H1 (cell line): ENCODE measurements around the gene EFR3B. TPM values are rescaled to one million over a fixed set of nuclear protein-coding genes. Genes with fewer than 3 reads are reported as not detected.

Source experiments
- CTCF ChIA-PET: fragments of 300-600 bp; sonication (Branson Sonifier 250); formaldehyde crosslinking; loops from one replicate; lab custom pipeline; 2021; ENCODE audit not compliant: partially characterized antibody; lab: Charles Lee
- POLR2A ChIA-PET: fragments of 300-600 bp; sonication (Branson Sonifier 250); formaldehyde crosslinking; loops from one replicate; lab custom pipeline; 2021; ENCODE audit warnings: inconsistent platforms; ENCODE audit not compliant: partially characterized antibody; lab: Charles Lee
- DNase-seq, 2 experiments: peaks; one replicate each; pipeline versions ENCODE4 v3.0.0 to v3.0.0-alpha.2; 2010 to 2022; ENCODE audit warnings: low spot score in 2 of 2, low read depth in 1 of 2, mixed read lengths in 1 of 2
- FAIRE-seq: peaks from 2 replicates; lab custom pipeline; 2011; peaks lifted over from hg19 to GRCh38; lab: Jason Lieb, UNC
- H2AFZ ChIP-seq: 2 replicates; pipeline ENCODE4 v1.8.1; 2012; ENCODE audit warnings: low read length, inconsistent platforms
- H2AK5ac ChIP-seq: 2 replicates; pipeline ENCODE4 v1.6.1; 2013; ENCODE audit warnings: low read depth, low read length
- H2BK120ac ChIP-seq: replicated peaks from 2 replicates; pipeline ENCODE3; 2013; ENCODE audit warnings: low read depth, low read length, inconsistent platforms
- H2BK12ac ChIP-seq: 2 replicates; pipeline ENCODE4 v1.6.1; 2013; ENCODE audit warnings: low read depth, low read length
- H2BK15ac ChIP-seq: 2 replicates; pipeline ENCODE4 v1.6.1; 2013; ENCODE audit warnings: low read length
- H2BK20ac ChIP-seq: 2 replicates; pipeline ENCODE4 v1.6.1; 2013; ENCODE audit warnings: low read length
- H2BK5ac ChIP-seq: 2 replicates; pipeline ENCODE4 v1.6.1; 2013; ENCODE audit warnings: low read depth, low read length
- H3K14ac ChIP-seq: 2 replicates; pipeline ENCODE4 v1.6.1; 2013; ENCODE audit warnings: inconsistent platforms; ENCODE audit not compliant: insufficient read length
- H3K18ac ChIP-seq: 2 replicates; pipeline ENCODE4 v1.6.1; 2013; ENCODE audit warnings: low read length; ENCODE audit errors: extremely low read depth
- H3K23ac ChIP-seq: 2 replicates; pipeline ENCODE4 v1.6.1; 2013; ENCODE audit warnings: inconsistent platforms; ENCODE audit not compliant: insufficient read length
- H3K23me2 ChIP-seq: 2 replicates; pipeline ENCODE4 v1.6.1; 2013; ENCODE audit warnings: low read depth, low read length
- H3K27ac ChIP-seq: 2 replicates; pipeline ENCODE4 v1.6.1; 2011; ENCODE audit warnings: low read depth, low read length, inconsistent platforms
- H3K27me3 ChIP-seq, 4 experiments: replicated peaks in 1 of 4; 1 replicate in 1 of 4; 2 replicates in 3 of 4; pipeline versions ENCODE4 v1.6.1 to v1.8.1; 2011 to 2013; ENCODE audit warnings: low read length in 3 of 4, mild to moderate bottlenecking in 3 of 4, inconsistent platforms in 2 of 4, mixed read lengths in 2 of 4, moderate library complexity in 1 of 4; ENCODE audit not compliant: control insufficient read depth in 3 of 4, insufficient read depth in 3 of 4; ENCODE audit errors: extremely low read depth in 1 of 4
- H3K36me3 ChIP-seq, 4 experiments: 2 replicates each; pipeline versions ENCODE4 v1.6.1 to v1.8.1; 2011 to 2013; ENCODE audit warnings: mild to moderate bottlenecking in 4 of 4, low read length in 3 of 4, moderate library complexity in 2 of 4, control low read depth in 1 of 4, inconsistent platforms in 1 of 4; ENCODE audit not compliant: insufficient read depth in 4 of 4, control insufficient read depth in 2 of 4
- H3K4ac ChIP-seq: replicated peaks from 2 replicates; pipeline ENCODE3; 2013; ENCODE audit warnings: low read length, low read depth, mixed read lengths, inconsistent platforms; ENCODE audit not compliant: insufficient read length
- H3K4me1 ChIP-seq, 4 experiments: replicated peaks in 1 of 4; 1 replicate in 1 of 4; 2 replicates in 3 of 4; pipeline versions ENCODE4 v1.6.1 to v1.8.1; 2011 to 2013; ENCODE audit warnings: low read length in 3 of 4, inconsistent platforms in 2 of 4, mixed read lengths in 1 of 4; ENCODE audit not compliant: insufficient read depth in 4 of 4, control insufficient read depth in 3 of 4
- H3K4me2 ChIP-seq, 2 experiments: 2 replicates each; pipeline versions ENCODE4 v1.6.1 to v1.8.1; 2011 to 2013; ENCODE audit warnings: low read depth in 2 of 2, low read length in 2 of 2, control low read depth in 1 of 2, inconsistent platforms in 1 of 2, mild to moderate bottlenecking in 1 of 2; ENCODE audit not compliant: insufficient read depth in 1 of 2
- H3K4me3 ChIP-seq, 4 experiments: fragments of 200-600, 300-600 bp in 1 of 4; sonication (generic), shearing (Covaris generic), sonication (Bioruptor Twin) in 1 of 4; 2 replicates each; pipeline versions ENCODE4 v1.5.1 to v1.8.1; 2011 to 2016; ENCODE audit warnings: low read length in 4 of 4, low read depth in 3 of 4, control low read depth in 2 of 4, inconsistent platforms in 2 of 4, mild to moderate bottlenecking in 2 of 4, mixed read lengths in 1 of 4, moderate library complexity in 1 of 4; ENCODE audit not compliant: insufficient read depth in 2 of 4; ENCODE audit errors: extremely low read depth in 1 of 4
- H3K56ac ChIP-seq: replicated peaks from 2 replicates; pipeline ENCODE3; 2013; ENCODE audit warnings: low read depth, mild to moderate bottlenecking, mixed read lengths, low read length, inconsistent platforms; ENCODE audit not compliant: insufficient read length
- H3K79me1 ChIP-seq: 2 replicates; pipeline ENCODE4 v1.6.1; 2013; ENCODE audit warnings: low read depth, low read length, control low read depth
- H3K79me2 ChIP-seq, 2 experiments: 2 replicates each; pipeline versions ENCODE4 v1.6.1 to v1.8.1; 2012 to 2013; ENCODE audit warnings: low read length in 2 of 2, mild to moderate bottlenecking in 2 of 2, inconsistent platforms in 1 of 2; ENCODE audit not compliant: insufficient read depth in 2 of 2, control insufficient read depth in 1 of 2
- H3K9ac ChIP-seq, 4 experiments: replicated peaks in 1 of 4; 1 replicate in 1 of 4; 2 replicates in 3 of 4; pipeline versions ENCODE4 v1.6.1 to v1.8.1; 2011 to 2013; ENCODE audit warnings: low read depth in 3 of 4, low read length in 3 of 4, control low read depth in 2 of 4, mild to moderate bottlenecking in 2 of 4, moderate library complexity in 2 of 4, inconsistent platforms in 1 of 4; ENCODE audit errors: extremely low read depth in 1 of 4
- H3K9me3 ChIP-seq, 2 experiments: 2 replicates each; pipeline versions ENCODE4 v1.6.1 to v1.8.1; 2012 to 2013; ENCODE audit warnings: mild to moderate bottlenecking in 2 of 2, moderate library complexity in 2 of 2, control low read depth in 1 of 2, inconsistent platforms in 1 of 2, low read depth in 1 of 2, low read length in 1 of 2, mixed read lengths in 1 of 2; ENCODE audit not compliant: insufficient read depth in 2 of 2
- H4K20me1 ChIP-seq, 2 experiments: replicated peaks in 1 of 2; 2 replicates each; pipeline versions ENCODE3 to v1.8.1; 2011 to 2013; ENCODE audit warnings: inconsistent platforms in 2 of 2, low read length in 2 of 2, mild to moderate bottlenecking in 1 of 2; ENCODE audit not compliant: insufficient read depth in 2 of 2, control insufficient read depth in 1 of 2
- H4K5ac ChIP-seq: 2 replicates; pipeline ENCODE4 v1.6.1; 2013; ENCODE audit warnings: low read length, low read depth, mixed read lengths, inconsistent platforms; ENCODE audit not compliant: insufficient read length
- H4K8ac ChIP-seq: 2 replicates; pipeline ENCODE4 v1.8.0; 2013; ENCODE audit warnings: mild to moderate bottlenecking, moderate library complexity, low read length, inconsistent platforms; ENCODE audit not compliant: insufficient read depth; ENCODE audit errors: extremely low read depth
- H4K91ac ChIP-seq: replicated peaks from 2 replicates; pipeline ENCODE3; 2013; ENCODE audit warnings: low read length, mixed read lengths, inconsistent platforms; ENCODE audit not compliant: insufficient read length
- ASH2L ChIP-seq: fragments of 200-600, 300-600 bp; sonication (generic); IDR thresholded peaks from one replicate; pipeline ENCODE4 v1.7.1; 2017; ENCODE audit warnings: low read length
- BCL11A ChIP-seq, 2 experiments: IDR thresholded peaks; one replicate each; pipeline ENCODE4 v1.6.1; 2011; ENCODE audit warnings: low read depth in 2 of 2, low read length in 2 of 2, mild to moderate bottlenecking in 2 of 2
- CHD2 ChIP-seq: IDR thresholded peaks from 2 replicates; pipeline ENCODE4 v1.6.1; 2012; ENCODE audit warnings: low read length, improper control_type of control experiment
- CTCF ChIP-seq, 3 experiments: IDR thresholded peaks; 1 replicate in 2 of 3; 2 replicates in 1 of 3; pipeline versions ENCODE4 v1.5.1 to v1.6.1; 2011; ENCODE audit warnings: low read length in 3 of 3, mild to moderate bottlenecking in 3 of 3, inconsistent platforms in 2 of 3, low read depth in 1 of 3, moderate library complexity in 1 of 3; ENCODE audit not compliant: insufficient read depth in 1 of 3; ENCODE audit errors: control extremely low read depth in 1 of 3
- SIRT6 ChIP-seq: IDR thresholded peaks from one replicate; pipeline ENCODE4 v1.7.1; 2012; ENCODE audit warnings: low read length, inconsistent platforms
- TEAD4 ChIP-seq: IDR thresholded peaks from 2 replicates; pipeline ENCODE4 v1.6.1; 2012; ENCODE audit warnings: low read depth, low read length, inconsistent platforms, mixed read lengths
- ZNF274 ChIP-seq: IDR thresholded peaks from 2 replicates; pipeline ENCODE4 v1.7.0; 2012; ENCODE audit warnings: low read length, borderline replicate concordance; ENCODE audit errors: extremely low read depth
- WGBS, 2 experiments: shearing (Covaris generic) in 1 of 2; methylation state at CpG; one replicate each; pipeline versions ENCODE4 v1.1.6 to v1.1.7; 2013 to 2015; ENCODE audit warnings: low lambda C conversion rate in 2 of 2, mixed read lengths in 2 of 2, inconsistent platforms in 1 of 2, low coverage in 1 of 2, missing lambda C conversion rate in 1 of 2; ENCODE audit not compliant: insufficient replicate concordance in 2 of 2, insufficient coverage in 1 of 2, insufficient read length in 1 of 2; ENCODE audit errors: extremely low coverage in 1 of 2, missing lambda C conversion rate in 1 of 2; 5-methylcytosine and 5-hydroxymethylcytosine counted together
- polyA plus RNA-seq, 7 experiments: library from polyadenylated mRNA; depleted of rRNA in 3 of 7; stranded (reverse) in 5 of 7; unstranded in 2 of 7; fragments of >200 nt in 5 of 7; fragments of 200-250 nt in 2 of 7; gene quantifications; 1 replicate in 5 of 7; 2 replicates in 1 of 7; 4 replicates in 1 of 7; pipeline versions ENCODE4 v1.2.1 to v1.2.3, GENCODE V29; 2011 to 2013; ENCODE audit warnings: missing spikeins in 2 of 7, mixed read lengths in 2 of 7
- total RNA-seq: library from RNA; stranded (reverse); fragmentation: NEBNext Ultra II Directional; extraction: Animal tissue kit (Norgen Biotek cat#: 25700); gene quantifications from 2 replicates; pipeline ENCODE4 v1.2.1, GENCODE V29; 2021

EFR3B gene
- total and polyA plus RNA-seq, 2 of the 8 experiments (the other 6 are each of a cell fraction or from before 2014, with no cell fraction given): 3.4 to 9.6 TPM

DNA sequence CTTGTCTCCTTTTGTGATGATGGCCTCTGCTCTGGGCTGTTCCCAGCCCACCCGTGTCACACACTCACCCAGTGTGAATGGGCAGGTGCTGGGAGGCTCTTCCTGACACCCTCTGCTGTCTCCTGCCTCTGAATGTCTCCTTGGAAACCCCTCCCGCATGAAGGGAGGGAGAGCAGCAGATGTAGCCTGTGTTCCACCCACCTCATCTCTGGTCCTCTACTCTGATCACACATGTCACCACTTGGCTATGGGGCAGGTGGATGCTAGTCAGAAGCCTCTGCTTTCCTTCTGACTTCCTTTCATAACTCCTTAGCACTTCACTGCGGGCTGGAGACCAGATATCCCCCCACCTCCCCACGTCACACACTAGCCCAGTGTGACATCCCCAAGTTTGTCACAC is 23.9 kb downstream of the EFR3B start:
- Histone ChIP-seq H3K23me2 (no peaks in the 10 kb centered on the region), H3K9ac (no peak overlapping the region)

More for the DNA sequence above, 23.9 kb downstream of the EFR3B start:
- Histone ChIP-seq H3K18ac (no peak overlapping the region), H3K56ac (no peak overlapping the region), H4K5ac (no peak overlapping the region), H2BK15ac (no peak overlapping the region; the same call in 1 of the 2 replicates), H4K8ac (no peak overlapping the region), H3K79me2 (no peaks in the 10 kb centered on the region), H3K14ac (no peak overlapping the region), H4K20me1 (peaks cover 1 to 2% of the 10 kb centered on the region in 2 experiments), H3K79me1 (no peaks in the 10 kb centered on the region; the same call in 1 of the 2 replicates), H3K9me3 (peaks cover 0 to 4% of the 10 kb centered on the region in 2 experiments; a peak in 1 of 4 replicates), H3K23ac (no peak overlapping the region), H2BK5ac (no peak overlapping the region), H3K4me2 (no peak overlapping the region), H2AFZ (no peak overlapping the region), H3K4me1 (no peaks in the 10 kb centered on the region; a peak in 1 of 7 replicates), H3K27me3 (no peaks in the 10 kb centered on the region), H2BK20ac (no peak overlapping the region), H3K36me3 (no peaks in the 10 kb centered on the region; a peak in 1 of 8 replicates), H3K4ac (no peak overlapping the region), H3K4me3 (no peak overlapping the region), H2BK120ac (no peak overlapping the region), H4K91ac (no peak overlapping the region), H3K27ac (no peak overlapping the region), H2AK5ac (peak overlapping the region; percentile 40; the same call in 1 of the 2 replicates), H2BK12ac (peak overlapping the region; percentile 50; the same call in 1 of the 2 replicates)
- no peak for FAIRE-seq
- 86% methylated on average over 4 of the region's 4 CpGs; no CpG with 5 or more reads in 1 of the 2 experiments for WGBS, 2 experiments
- TF ChIP-seq SIRT6 (no peak), ZNF274 (no peak), ASH2L (no peak), TEAD4 (no peak), CTCF (IDR thresholded peaks at IDR 0.05; ENCODE audit: control extremely low read depth in 1 of 3, insufficient read depth in 1 of 3, low read depth in 1 of 3, low read length in 3 of 3) (no peak), BCL11A (IDR thresholded peaks at IDR 0.05; ENCODE audit: low read depth in 2 of 2, low read length in 2 of 2) (no peak), CHD2 (no peak)
- DNase-seq: no peak
- POLR2A ChIA-PET: no interaction called here
- CTCF ChIA-PET: no interaction called here
